Activated naive CD8-positive, alpha-beta T cell treated with anti-CD3 and anti-CD28 coated beads, Interleukin-2, amount 50 U/mL, for 24 hours (primary cell): Measurements from ENCODE around the gene USH1C.

Experiments
- ATAC-seq: fragments of 150-1000 bp; cut with Tn5 transposase; one replicate; pipeline ENCODE4 v1.10.0; 2021
- DNase-seq: peaks from one replicate; pipeline ENCODE4 v3.0.0; 2021
- H3K27ac Mint-ChIP-seq: one replicate; pipeline ENCODE4 v1.8.0; 2021; ENCODE audit warnings: mild to moderate bottlenecking, mixed read lengths
- H3K27me3 Mint-ChIP-seq: one replicate; pipeline ENCODE4 v1.8.0; 2021; ENCODE audit warnings: mixed read lengths
- H3K36me3 Mint-ChIP-seq: one replicate; pipeline ENCODE4 v1.8.0; 2021; ENCODE audit warnings: low read depth, mixed read lengths
- H3K4me1 Mint-ChIP-seq: one replicate; pipeline ENCODE4 v1.8.0; 2021; ENCODE audit warnings: mixed read lengths
- H3K4me3 Mint-ChIP-seq: one replicate; pipeline ENCODE4 v1.8.0; 2021; ENCODE audit warnings: mild to moderate bottlenecking, moderate library complexity, mixed read lengths
- H3K9me3 Mint-ChIP-seq: one replicate; pipeline ENCODE4 v1.8.0; 2021; ENCODE audit warnings: mixed read lengths

Gene USH1C

GRCh38 chr11:17500673-17501072, 43.5 kb downstream of the USH1C start:
- no peaks in the 10 kb centered on the region for H3K4me1 Mint-ChIP-seq
- ATAC-seq (no peak), DNase-seq (no peak)
- no peaks in the 10 kb centered on the region for H3K36me3 Mint-ChIP-seq
- H3K27me3 Mint-ChIP-seq: peaks cover 2% of the 10 kb centered on the region
- no peaks in the 10 kb centered on the region for H3K9me3 Mint-ChIP-seq
- no peak overlapping the region for H3K27ac Mint-ChIP-seq
- H3K4me3 Mint-ChIP-seq: no peak overlapping the region

- no peak overlapping the region for H3K4me3 Mint-ChIP-seq
- H3K4me1 Mint-ChIP-seq: no peaks in the 10 kb centered on the region
- H3K36me3 Mint-ChIP-seq: no peaks in the 10 kb centered on the region
- no peak for ATAC-seq
- DNase-seq: no peak
- no peaks in the 10 kb centered on the region for H3K9me3 Mint-ChIP-seq
- H3K27ac Mint-ChIP-seq: no peak overlapping the region
- no peaks in the 10 kb centered on the region for H3K27me3 Mint-ChIP-seq
Measured at GRCh38 chr11:17498475-17498874, 45.7 kb downstream of the USH1C start.

- no peak for ATAC-seq
- Mint-ChIP-seq H3K9me3 (no peaks in the 10 kb centered on the region), H3K4me1 (no peaks in the 10 kb centered on the region), H3K36me3 (no peaks in the 10 kb centered on the region), H3K27me3 (no peaks in the 10 kb centered on the region), H3K27ac (no peak overlapping the region), H3K4me3 (no peak overlapping the region)
- DNase-seq: no peak
Measured at GRCh38 chr11:17498058-17498457, 46.2 kb downstream of the USH1C start.

GRCh38 chr11:17496406-17496805, 47.8 kb downstream of the USH1C start:
- ATAC-seq: no peak
- no peak overlapping the region for H3K27ac Mint-ChIP-seq

GRCh38 chr11:17494019-17494418, 50.2 kb downstream of the USH1C start:
- Mint-ChIP-seq H3K4me3 (no peak overlapping the region), H3K9me3 (no peaks in the 10 kb centered on the region), H3K27ac (no peak overlapping the region), H3K36me3 (no peaks in the 10 kb centered on the region), H3K4me1 (no peaks in the 10 kb centered on the region), H3K27me3 (no peaks in the 10 kb centered on the region)
- ATAC-seq (no peak), DNase-seq (no peak)

More at GRCh38 chr11:17496406-17496805, 47.8 kb downstream of the USH1C start:
- no peak for DNase-seq
- H3K36me3 Mint-ChIP-seq: no peaks in the 10 kb centered on the region
- H3K9me3 Mint-ChIP-seq: no peaks in the 10 kb centered on the region
- H3K4me1 Mint-ChIP-seq: no peaks in the 10 kb centered on the region
- no peaks in the 10 kb centered on the region for H3K27me3 Mint-ChIP-seq
- no peak overlapping the region for H3K4me3 Mint-ChIP-seq

- Mint-ChIP-seq H3K27me3 (peaks cover 3% of the 10 kb centered on the region), H3K4me1 (no peaks in the 10 kb centered on the region), H3K9me3 (no peaks in the 10 kb centered on the region), H3K27ac (no peak overlapping the region), H3K4me3 (no peak overlapping the region), H3K36me3 (no peaks in the 10 kb centered on the region)
- no peak for ATAC-seq
- DNase-seq: no peak
Measured at GRCh38 chr11:17490938-17491337, 53.3 kb downstream of the USH1C start.

GRCh38 chr11:17490232-17490631, 54.0 kb downstream of the USH1C start:
- H3K4me3 Mint-ChIP-seq: no peak overlapping the region
- H3K9me3 Mint-ChIP-seq: no peaks in the 10 kb centered on the region
- peaks cover 3% of the 10 kb centered on the region for H3K27me3 Mint-ChIP-seq
- no peaks in the 10 kb centered on the region for H3K36me3 Mint-ChIP-seq
- no peak overlapping the region for H3K27ac Mint-ChIP-seq
- no peaks in the 10 kb centered on the region for H3K4me1 Mint-ChIP-seq
- DNase-seq (no peak), ATAC-seq (no peak)

GRCh38 chr11:17489751-17490150, 54.5 kb downstream of the USH1C start:
- no peak for DNase-seq
- Mint-ChIP-seq H3K9me3 (no peaks in the 10 kb centered on the region), H3K27ac (no peak overlapping the region), H3K36me3 (no peaks in the 10 kb centered on the region), H3K27me3 (peaks cover 3% of the 10 kb centered on the region), H3K4me1 (no peaks in the 10 kb centered on the region), H3K4me3 (no peak overlapping the region)
- ATAC-seq: no peak

- no peak overlapping the region for H3K4me3 Mint-ChIP-seq
- ATAC-seq (no peak), DNase-seq (no peak)
- H3K9me3 Mint-ChIP-seq: peaks cover 6% of the 10 kb centered on the region
- H3K4me1 Mint-ChIP-seq: no peaks in the 10 kb centered on the region
- no peak overlapping the region for H3K27ac Mint-ChIP-seq
- H3K36me3 Mint-ChIP-seq: no peaks in the 10 kb centered on the region
- H3K27me3 Mint-ChIP-seq: peaks cover 3% of the 10 kb centered on the region
Measured at GRCh38 chr11:17488563-17488962, 55.7 kb downstream of the USH1C start.

GRCh38 chr11:17486646-17487045, 57.6 kb downstream of the USH1C start:
- Mint-ChIP-seq H3K9me3 (peaks cover 9% of the 10 kb centered on the region), H3K4me1 (no peaks in the 10 kb centered on the region), H3K4me3 (no peak overlapping the region), H3K36me3 (no peaks in the 10 kb centered on the region), H3K27ac (no peak overlapping the region), H3K27me3 (peaks cover 3% of the 10 kb centered on the region)
- no peak for DNase-seq
- ATAC-seq: no peak

GRCh38 chr11:17483505-17483904, 60.7 kb downstream of the USH1C start:
- Mint-ChIP-seq H3K27me3 (peaks cover 17% of the 10 kb centered on the region), H3K4me1 (no peaks in the 10 kb centered on the region), H3K36me3 (no peaks in the 10 kb centered on the region), H3K4me3 (no peak overlapping the region), H3K27ac (no peak overlapping the region), H3K9me3 (peaks cover 9% of the 10 kb centered on the region)
- ATAC-seq (no peak), DNase-seq (no peak)

- Mint-ChIP-seq H3K4me1 (no peaks in the 10 kb centered on the region), H3K27me3 (peaks cover 26% of the 10 kb centered on the region), H3K4me3 (no peak overlapping the region), H3K36me3 (no peaks in the 10 kb centered on the region), H3K27ac (no peak overlapping the region), H3K9me3 (peaks cover 9% of the 10 kb centered on the region)
- ATAC-seq (no peak), DNase-seq (no peak)
Measured at GRCh38 chr11:17481905-17482304, 62.3 kb downstream of the USH1C start.

- Mint-ChIP-seq H3K4me1 (peaks cover 2% of the 10 kb centered on the region), H3K27ac (no peak overlapping the region), H3K27me3 (peaks cover 44% of the 10 kb centered on the region), H3K4me3 (no peak overlapping the region), H3K36me3 (no peaks in the 10 kb centered on the region), H3K9me3 (peaks cover 9% of the 10 kb centered on the region)
- DNase-seq (no peak), ATAC-seq (no peak)
Measured at GRCh38 chr11:17479284-17480214, 64.7 kb downstream of the USH1C start.

GRCh38 chr11:17478070-17478469, 66.1 kb downstream of the USH1C start:
- Mint-ChIP-seq H3K4me1 (peaks cover 2% of the 10 kb centered on the region), H3K27me3 (peaks cover 57% of the 10 kb centered on the region), H3K36me3 (no peaks in the 10 kb centered on the region), H3K27ac (no peak overlapping the region), H3K9me3 (no peaks in the 10 kb centered on the region), H3K4me3 (no peak overlapping the region)
- ATAC-seq (no peak), DNase-seq (no peak)

- no peak for ATAC-seq
- H3K4me3 Mint-ChIP-seq: no peak overlapping the region
- H3K27ac Mint-ChIP-seq: no peak overlapping the region
- no peaks in the 10 kb centered on the region for H3K9me3 Mint-ChIP-seq
- DNase-seq: no peak
- peaks cover 2% of the 10 kb centered on the region for H3K4me1 Mint-ChIP-seq
- H3K36me3 Mint-ChIP-seq: no peaks in the 10 kb centered on the region
- H3K27me3 Mint-ChIP-seq: peaks cover 62% of the 10 kb centered on the region
Measured at GRCh38 chr11:17477361-17477760, 66.9 kb downstream of the USH1C start.

- no peak for DNase-seq
- Mint-ChIP-seq H3K27ac (no peak overlapping the region), H3K4me3 (no peak overlapping the region), H3K4me1 (peaks cover 2% of the 10 kb centered on the region), H3K27me3 (peaks cover 63% of the 10 kb centered on the region), H3K36me3 (no peaks in the 10 kb centered on the region), H3K9me3 (no peaks in the 10 kb centered on the region)
- ATAC-seq: no peak
Measured at GRCh38 chr11:17477084-17477333, 67.2 kb downstream of the USH1C start.
